ENCODE results near the gene RNF152. TPM values are rescaled to one million over a fixed set of nuclear protein-coding genes. Genes with fewer than 3 reads are reported as not detected.

The RNF152 gene
- total RNA-seq, 4 donors from 2014 or later, result 6.8 to 23.1 (median 15.9) TPM

DNA sequence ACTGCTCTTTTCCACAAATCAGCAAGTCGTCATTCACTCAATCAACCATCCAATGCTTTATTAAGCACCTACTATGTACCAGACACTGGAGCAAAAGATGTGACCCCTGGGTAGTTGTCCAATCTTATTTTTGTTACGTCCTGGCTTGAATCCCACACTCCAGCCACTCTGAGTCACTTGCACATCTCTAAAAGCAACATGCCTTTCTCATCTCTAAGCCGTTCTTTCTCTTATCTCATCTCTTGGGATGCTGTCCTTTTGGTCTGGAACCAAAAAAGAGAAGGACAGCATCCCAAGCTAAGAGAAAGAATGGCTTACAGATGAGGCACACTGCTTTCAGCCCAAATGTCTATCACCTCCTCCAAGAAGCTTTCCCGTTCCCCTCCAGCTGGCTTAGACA is 58.8 kb downstream of the RNF152 start:
- Histone ChIP-seq H3K9me3 (peaks cover 0 to 5% (median 0%) of the 10 kb centered on the region in 3 donors), H3K27me3 (no peaks in the 10 kb centered on the region), H3K4me3 (no peak overlapping the region), H3K4me1 (peaks cover 0 to 33% (median 6%) of the 10 kb centered on the region in 3 donors), H3K36me3 (peaks cover 0 to 4% (median 0%) of the 10 kb centered on the region in 3 donors), H3K27ac (peak overlapping the region in 1 of 4 donors; percentile 42)
- TF ChIP-seq, protein P1, sequence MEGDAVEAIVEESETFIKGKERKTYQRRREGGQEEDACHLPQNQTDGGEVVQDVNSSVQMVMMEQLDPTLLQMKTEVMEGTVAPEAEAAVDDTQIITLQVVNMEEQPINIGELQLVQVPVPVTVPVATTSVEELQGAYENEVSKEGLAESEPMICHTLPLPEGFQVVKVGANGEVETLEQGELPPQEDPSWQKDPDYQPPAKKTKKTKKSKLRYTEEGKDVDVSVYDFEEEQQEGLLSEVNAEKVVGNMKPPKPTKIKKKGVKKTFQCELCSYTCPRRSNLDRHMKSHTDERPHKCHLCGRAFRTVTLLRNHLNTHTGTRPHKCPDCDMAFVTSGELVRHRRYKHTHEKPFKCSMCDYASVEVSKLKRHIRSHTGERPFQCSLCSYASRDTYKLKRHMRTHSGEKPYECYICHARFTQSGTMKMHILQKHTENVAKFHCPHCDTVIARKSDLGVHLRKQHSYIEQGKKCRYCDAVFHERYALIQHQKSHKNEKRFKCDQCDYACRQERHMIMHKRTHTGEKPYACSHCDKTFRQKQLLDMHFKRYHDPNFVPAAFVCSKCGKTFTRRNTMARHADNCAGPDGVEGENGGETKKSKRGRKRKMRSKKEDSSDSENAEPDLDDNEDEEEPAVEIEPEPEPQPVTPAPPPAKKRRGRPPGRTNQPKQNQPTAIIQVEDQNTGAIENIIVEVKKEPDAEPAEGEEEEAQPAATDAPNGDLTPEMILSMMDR (IDR thresholded peaks at IDR 0.05), result no peak
- no peak for TF ChIP-seq POLR2A (IDR thresholded peaks at IDR 0.05)
- intact Hi-C loops (cut with DNase I), result no loop called here
- WGBS, 2 donors, result 72 to 77% methylated on average over 4 of the region's 4 CpGs
- DNase-seq, result no peak

DNA sequence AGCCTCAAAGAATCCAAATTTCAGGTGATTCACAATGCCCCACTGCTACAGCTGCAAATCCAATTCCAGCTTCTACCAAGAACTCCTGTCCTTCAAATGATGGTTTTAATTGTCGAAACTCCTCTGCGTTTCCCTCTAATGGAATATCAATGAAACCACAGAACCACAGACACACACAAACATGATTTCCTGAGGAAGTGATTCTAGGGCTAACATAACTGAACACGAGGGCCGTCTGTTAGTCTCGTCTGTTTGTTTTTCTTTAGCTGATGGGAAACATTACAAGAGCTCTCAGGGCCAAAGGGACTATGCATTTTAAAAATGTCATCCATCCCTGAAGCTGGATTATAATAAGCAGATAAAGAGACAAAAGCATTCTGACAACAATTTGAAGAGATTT is 59.4 kb downstream of the RNF152 start:
- Histone ChIP-seq H3K4me1 (peaks cover 0 to 33% (median 6%) of the 10 kb centered on the region in 3 donors), H3K4me3 (no peak overlapping the region), H3K27me3 (no peaks in the 10 kb centered on the region), H3K27ac (peak overlapping the region in 1 of 4 donors; percentile 42), H3K36me3 (peaks cover 0 to 4% (median 0%) of the 10 kb centered on the region in 3 donors), H3K9me3 (peaks cover 0 to 5% (median 0%) of the 10 kb centered on the region in 3 donors)
- DNase-seq, result no peak
- TF ChIP-seq, protein P1 (IDR thresholded peaks at IDR 0.05), result no peak
- TF ChIP-seq POLR2A (IDR thresholded peaks at IDR 0.05), result no peak
- WGBS, 2 donors, result 21 to 60% methylated on average over 5 of the region's 5 CpGs
- intact Hi-C loops (cut with DNase I), result no loop called here

DNA sequence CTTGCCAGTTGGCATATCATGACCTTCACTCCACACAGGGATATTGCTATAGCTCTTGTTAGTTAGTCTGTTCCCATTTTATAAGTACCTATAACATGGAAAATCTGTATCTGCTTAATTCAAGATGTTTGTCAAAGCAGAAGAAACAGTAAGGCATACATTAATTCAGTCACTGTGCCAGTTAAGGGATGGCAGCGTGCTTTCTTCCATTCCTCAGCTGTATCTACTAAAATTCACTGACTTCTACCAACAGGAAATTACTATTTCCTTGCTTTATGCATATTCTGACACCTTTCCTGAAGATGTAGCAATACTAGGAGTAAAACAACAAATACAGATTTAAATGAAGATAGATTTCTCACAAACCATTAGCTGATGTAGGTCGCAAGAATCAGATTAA is 59.9 kb downstream of the RNF152 start:
- H3K9me3 ChIP-seq, result peaks cover 0 to 5% (median 0%) of the 10 kb centered on the region in 3 donors
- peaks cover 0 to 4% (median 0%) of the 10 kb centered on the region in 3 donors for H3K36me3 ChIP-seq
- H3K4me1 ChIP-seq, result peaks cover 0 to 33% (median 6%) of the 10 kb centered on the region in 3 donors
- peak overlapping the region in 1 of 4 donors; percentile 42 for H3K27ac ChIP-seq
- no peaks in the 10 kb centered on the region for H3K27me3 ChIP-seq
- 55 to 79% methylated on average over 2 of the region's 2 CpGs for WGBS, 2 donors
- no peak overlapping the region for H3K4me3 ChIP-seq
- no peak for DNase-seq
- no peak for TF ChIP-seq POLR2A (IDR thresholded peaks at IDR 0.05)
- TF ChIP-seq, protein P1 (IDR thresholded peaks at IDR 0.05), result no peak
- intact Hi-C loops (cut with DNase I), result no loop called here

DNA sequence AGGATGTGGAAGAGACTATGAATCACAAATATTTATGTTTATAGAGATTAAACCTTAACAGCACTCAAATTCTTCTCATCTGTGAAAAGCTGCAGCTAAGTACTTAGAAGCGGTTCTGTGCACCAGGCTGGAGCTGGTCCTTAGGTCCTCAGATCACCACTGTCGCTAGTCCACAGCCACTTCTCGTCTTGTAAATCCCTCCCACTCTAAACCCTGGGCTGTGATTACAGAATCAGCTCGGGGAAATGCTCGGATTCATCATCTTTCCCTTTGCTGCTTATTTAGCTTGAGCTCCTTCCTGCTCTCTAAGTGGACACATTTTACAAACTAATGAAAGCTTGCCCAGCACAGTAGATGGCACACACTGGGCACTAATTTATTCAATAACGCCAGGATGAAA is 61.7 kb downstream of the RNF152 start:
- Histone ChIP-seq H3K9me3 (peaks cover 0 to 3% (median 0%) of the 10 kb centered on the region in 3 donors), H3K27ac (no peak overlapping the region), H3K36me3 (no peaks in the 10 kb centered on the region), H3K4me1 (peaks cover 0 to 33% (median 6%) of the 10 kb centered on the region in 3 donors), H3K27me3 (no peaks in the 10 kb centered on the region), H3K4me3 (no peak overlapping the region)
- TF ChIP-seq POLR2A (IDR thresholded peaks at IDR 0.05), result no peak
- TF ChIP-seq, protein P1 (IDR thresholded peaks at IDR 0.05), result no peak
- DNase-seq, result no peak
- 62 to 76% methylated on average over 6 of the region's 6 CpGs for WGBS, 2 donors
- intact Hi-C loops (cut with DNase I), result no loop called here

DNA sequence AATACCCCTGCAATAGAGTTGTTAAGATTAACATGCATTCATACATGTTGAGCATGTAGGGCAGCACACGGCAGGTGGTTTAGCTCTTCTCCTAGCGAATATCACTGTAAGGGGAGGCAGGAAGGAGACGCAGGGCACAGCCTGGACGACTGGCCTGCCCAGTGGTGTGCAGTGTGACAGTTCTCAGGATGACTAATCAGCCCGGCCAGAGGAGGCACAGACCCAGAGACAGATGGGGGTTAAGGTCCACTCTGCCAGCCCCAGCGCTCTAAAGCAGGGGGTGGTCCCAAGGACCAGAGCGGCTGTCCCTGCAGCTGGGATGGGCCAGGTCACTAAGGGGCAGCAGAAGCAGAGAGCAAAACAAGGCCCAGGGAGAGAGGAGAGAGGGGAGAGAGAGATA is 63.7 kb downstream of the RNF152 start:
- Histone ChIP-seq H3K9me3 (no peaks in the 10 kb centered on the region), H3K27me3 (no peaks in the 10 kb centered on the region), H3K4me3 (no peak overlapping the region), H3K36me3 (no peaks in the 10 kb centered on the region), H3K4me1 (peaks cover 0 to 29% (median 6%) of the 10 kb centered on the region in 3 donors), H3K27ac (no peak overlapping the region)
- intact Hi-C loops (cut with DNase I), result no loop called here
- WGBS, 2 donors, result 89 to 92% methylated on average over 4 to 7 of the region's 7 CpGs
- no peak for DNase-seq
- TF ChIP-seq, protein P1 (IDR thresholded peaks at IDR 0.05), result no peak
- TF ChIP-seq POLR2A (IDR thresholded peaks at IDR 0.05), result no peak

Measured in esophagus squamous epithelium (tissue), 5 donors.